IMR-90 (cell line): ENCODE measurements around the gene SPEG. TPM values are rescaled to one million over a fixed set of nuclear protein-coding genes. Genes with fewer than 3 reads are reported as not detected.
A peak's percentile ranks its signal among the peaks of the same experiment; 100 is the strongest.

Experiments used
- ATAC-seq: fragments of 200-7000 bp; cut with Tn5 transposase; 2 replicates; pipeline ENCODE4 v1.9.1; 2020; ENCODE audit warnings: low read depth, mild to moderate bottlenecking, moderate library complexity
- BruUV-seq: library from RNA; stranded (reverse); fragments of 400-500 nt; replicated peaks from 2 replicates; lab custom pipeline; 2021; lab: Mats Ljungman, UMichigan
- CTCF ChIA-PET: fragments of 300-600 bp; formaldehyde crosslinking; extraction: SDS; loops from one replicate; lab custom pipeline; 2021; ENCODE audit warnings: antibody characterized with exemption; lab: Yijun Ruan, JAX
- POLR2A ChIA-PET: fragments of 300-600 bp; sonication (Branson Sonifier 250); formaldehyde crosslinking; loops from one replicate; lab custom pipeline; 2022; ENCODE audit warnings: antibody characterized with exemption; ENCODE audit not compliant: unreplicated experiment; lab: Charles Lee
- DNase-seq: peaks from one replicate; pipeline ENCODE4 v3.0.0; 2013
- H2AFZ ChIP-seq: replicated peaks from 2 replicates; pipeline ENCODE3; 2013; ENCODE audit warnings: low read length, mild to moderate bottlenecking; ENCODE audit not compliant: poor library complexity
- H2AK5ac ChIP-seq: 2 replicates; pipeline ENCODE4 v1.6.1; 2013; ENCODE audit warnings: low read depth, low read length, inconsistent platforms
- H2AK9ac ChIP-seq: replicated peaks from 2 replicates; pipeline ENCODE3; 2013; ENCODE audit warnings: mild to moderate bottlenecking, low read depth, low read length, moderate library complexity; ENCODE audit not compliant: poor library complexity
- H2BK120ac ChIP-seq: 2 replicates; pipeline ENCODE4 v1.6.1; 2013; ENCODE audit warnings: low read depth, low read length, inconsistent platforms
- H2BK15ac ChIP-seq: 3 replicates; pipeline ENCODE4 v1.6.1; 2013; ENCODE audit warnings: low read depth, low read length, inconsistent platforms
- H2BK20ac ChIP-seq: 2 replicates; pipeline ENCODE4 v1.6.1; 2013; ENCODE audit warnings: low read depth, mild to moderate bottlenecking, inconsistent platforms, low read length, moderate library complexity
- H2BK5ac ChIP-seq: 2 replicates; pipeline ENCODE4 v1.6.1; 2013; ENCODE audit warnings: mild to moderate bottlenecking, low read depth, low read length, inconsistent platforms; ENCODE audit not compliant: poor library complexity, severe bottlenecking
- H3K14ac ChIP-seq: replicated peaks from 2 replicates; pipeline ENCODE4 v1.6.1; 2013; ENCODE audit warnings: low read depth, low read length, inconsistent platforms
- H3K18ac ChIP-seq: 2 replicates; pipeline ENCODE4 v1.6.1; 2013; ENCODE audit warnings: low read depth, low read length, control low read depth
- H3K23ac ChIP-seq: 2 replicates; pipeline ENCODE4 v1.6.1; 2013; ENCODE audit warnings: low read depth, low read length, inconsistent platforms
- H3K27ac ChIP-seq: 2 replicates; pipeline ENCODE4 v1.5.1; 2013; ENCODE audit warnings: mild to moderate bottlenecking, control low read depth, low read length; ENCODE audit not compliant: insufficient read depth
- H3K27me3 ChIP-seq: 2 replicates; pipeline ENCODE4 v1.6.1; 2013; ENCODE audit warnings: low read length; ENCODE audit not compliant: control insufficient read depth, insufficient read depth
- H3K36me3 ChIP-seq: 2 replicates; pipeline ENCODE4 v1.6.1; 2013; ENCODE audit warnings: low read length, mixed read lengths; ENCODE audit not compliant: control insufficient read depth, insufficient read depth
- H3K4ac ChIP-seq: 2 replicates; pipeline ENCODE4 v1.6.1; 2013; ENCODE audit warnings: low read depth, low read length, inconsistent platforms
- H3K4me1 ChIP-seq: 2 replicates; pipeline ENCODE4 v1.6.1; 2013; ENCODE audit warnings: low read length, mixed read lengths; ENCODE audit not compliant: control insufficient read depth, insufficient read depth
- H3K4me2 ChIP-seq: 2 replicates; pipeline ENCODE4 v1.6.1; 2013; ENCODE audit warnings: low read depth, mild to moderate bottlenecking, control low read depth, low read length, moderate library complexity
- H3K4me3 ChIP-seq: 2 replicates; pipeline ENCODE4 v1.5.1; 2013; ENCODE audit warnings: low read depth, mild to moderate bottlenecking, control low read depth, low read length, moderate library complexity; ENCODE audit not compliant: insufficient read depth
- H3K56ac ChIP-seq: 2 replicates; pipeline ENCODE4 v1.6.1; 2013; ENCODE audit warnings: low read length, inconsistent platforms; ENCODE audit not compliant: insufficient read depth; ENCODE audit errors: extremely low read depth
- H3K79me1 ChIP-seq, 2 experiments: 2 replicates each; pipeline ENCODE4 v1.6.1; 2013; ENCODE audit warnings: low read length in 2 of 2, inconsistent platforms in 1 of 2, low read depth in 1 of 2
- H3K9ac ChIP-seq: 2 replicates; pipeline ENCODE4 v1.6.1; 2013; ENCODE audit warnings: low read depth, low read length, control low read depth
- H3K9me1 ChIP-seq: 2 replicates; pipeline ENCODE4 v1.6.1; 2013; ENCODE audit warnings: low read length, inconsistent platforms; ENCODE audit not compliant: insufficient read depth
- H3K9me3 ChIP-seq: 2 replicates; pipeline ENCODE4 v1.6.1; 2013; ENCODE audit warnings: low read length; ENCODE audit not compliant: control insufficient read depth, insufficient read depth
- H4K20me1 ChIP-seq: 2 replicates; pipeline ENCODE4 v1.6.1; 2013; ENCODE audit warnings: low read length, inconsistent platforms; ENCODE audit not compliant: insufficient read depth
- H4K5ac ChIP-seq: 2 replicates; pipeline ENCODE4 v1.6.1; 2013; ENCODE audit warnings: mild to moderate bottlenecking, low read depth, low read length, control low read depth
- H4K8ac ChIP-seq, 2 experiments: 2 replicates each; pipeline ENCODE4 v1.6.1; 2013; ENCODE audit warnings: low read depth in 2 of 2, low read length in 2 of 2, control low read depth in 1 of 2, inconsistent platforms in 1 of 2
- H4K91ac ChIP-seq: 2 replicates; pipeline ENCODE4 v1.6.1; 2013; ENCODE audit warnings: low read depth, low read length, inconsistent platforms; ENCODE audit not compliant: insufficient read depth
- BHLHE40 ChIP-seq: fragments of 150-350 bp; IDR thresholded peaks from 2 replicates; pipeline ENCODE4 v1.6.1; 2016; ENCODE audit warnings: mild to moderate bottlenecking, low read depth, low read length
- CEBPB ChIP-seq: IDR thresholded peaks from 2 replicates; pipeline ENCODE4 v1.6.1; 2012; ENCODE audit warnings: low read depth, low read length, improper control_type of control experiment
- CHD1 ChIP-seq: IDR thresholded peaks from 2 replicates; pipeline ENCODE4 v1.6.1; 2012; ENCODE audit warnings: low read depth, low read length, improper control_type of control experiment
- ELK1 ChIP-seq: fragments of 150-350 bp; IDR thresholded peaks from 2 replicates; pipeline ENCODE4 v1.6.1; 2016; ENCODE audit warnings: low read depth, mild to moderate bottlenecking, low read length, moderate library complexity, borderline replicate concordance
- FOS ChIP-seq: fragments of 150-350 bp; IDR thresholded peaks from 2 replicates; pipeline ENCODE4 v1.6.1; 2016; ENCODE audit warnings: low read depth, low read length
- MXI1 ChIP-seq: IDR thresholded peaks from 2 replicates; pipeline ENCODE4 v1.6.1; 2012; ENCODE audit warnings: low read depth, mild to moderate bottlenecking, low read length, moderate library complexity, borderline replicate concordance
- POLR2A ChIP-seq: IDR thresholded peaks from 2 replicates; pipeline ENCODE4 v1.6.1; 2012; ENCODE audit warnings: mild to moderate bottlenecking, low read depth, low read length
- RAD21 ChIP-seq: IDR thresholded peaks from 2 replicates; pipeline ENCODE4 v1.6.1; 2012; ENCODE audit warnings: low read length, improper control_type of control experiment
- SMC3 ChIP-seq: fragments of 150-350 bp; IDR thresholded peaks from 2 replicates; pipeline ENCODE4 v1.6.1; 2016; ENCODE audit warnings: low read depth, mild to moderate bottlenecking, antibody characterized with exemption, low read length, moderate library complexity
- USF2 ChIP-seq: fragments of 150-350 bp; IDR thresholded peaks from 2 replicates; pipeline ENCODE4 v1.6.1; 2017; ENCODE audit warnings: mild to moderate bottlenecking, antibody characterized with exemption, low read length, low read depth
- WGBS, 2 experiments: methylation state at CpG; one replicate each; pipeline versions ENCODE4 v1.1.5 to v1.1.7; 2013; ENCODE audit warnings: missing lambda C conversion rate in 2 of 2; ENCODE audit not compliant: insufficient read length in 1 of 2; ENCODE audit errors: extremely low coverage in 2 of 2; 5-methylcytosine and 5-hydroxymethylcytosine counted together
- dilution Hi-C: fragments of 300-500 bp; cut with HindIII; formaldehyde crosslinking; loops from one replicate; pipeline ENCODE4 v1.14.3; 2018; ENCODE audit warnings: low sequenced_read_pairs; ENCODE audit not compliant: unreplicated experiment
- in situ Hi-C: fragments of 300-500 bp; cut with MboI; formaldehyde crosslinking; loops from 3 replicates; pipeline ENCODE4 v1.14.3; 2019; ENCODE audit warnings: low sequenced_read_pairs, inconsistent platforms, mixed read lengths
- intact Hi-C: fragments of 100-400 bp; cut with micrococcal nuclease; formaldehyde crosslinking; loops from 2 replicates; pipeline ENCODE4 v1.10.0; 2022
- polyA plus RNA-seq, 3 experiments: library from polyadenylated mRNA; depleted of rRNA; stranded (reverse); fragments of >200 nt; gene quantifications; 2 replicates each; pipeline ENCODE4 v1.2.3, GENCODE V29; 2012; ENCODE audit warnings: low replicate concordance in 1 of 3
- total RNA-seq: library from RNA; depleted of rRNA; stranded (reverse); fragments of >200 nt; gene quantifications from 2 replicates; pipeline ENCODE4 v1.2.3, GENCODE V29; 2012

SPEG gene
- total and polyA plus RNA-seq, 2 of the 4 experiments (the other 2 are of a cell fraction) = 6.8 to 81.6 TPM

GRCh38 chr2:219449609-219450008 lies 15.0 kb downstream of the SPEG start:
- DNase-seq (no peak), ATAC-seq (no peak)
- no peak overlapping the region for H3K27ac ChIP-seq
- dilution Hi-C loops (no loop called here), in situ Hi-C loops (no loop called here), intact Hi-C loops (no loop called here)
- H2BK5ac ChIP-seq = peak overlapping the region; percentile 1
- H3K4me2 ChIP-seq = no peak overlapping the region
- peak overlapping the region; percentile 1; the same call in 1 of the 2 replicates for H2AK5ac ChIP-seq
- no peak for TF ChIP-seq ELK1
- no peak for TF ChIP-seq BHLHE40
- no peak for TF ChIP-seq MXI1
- TF ChIP-seq CEBPB = no peak
- no peak for TF ChIP-seq POLR2A
- TF ChIP-seq USF2 = no peak
- no peak for TF ChIP-seq CHD1
- TF ChIP-seq RAD21 = no peak
- no peak for TF ChIP-seq SMC3
- no peak for TF ChIP-seq FOS
- no peak overlapping the region for H3K18ac ChIP-seq
- H3K9me3 ChIP-seq = no peaks in the 10 kb centered on the region
- H3K79me1 ChIP-seq = peaks cover 12 to 44% of the 10 kb centered on the region in 2 experiments
- peaks cover 31% of the 10 kb centered on the region for H3K9me1 ChIP-seq
- H3K36me3 ChIP-seq = peaks cover 42% of the 10 kb centered on the region
- 0 out of 2 replicates have a peak overlapping the region, but pooled peaks have one; percentile 33 for H3K4ac ChIP-seq
- H3K27me3 ChIP-seq = no peaks in the 10 kb centered on the region
- H4K8ac ChIP-seq = no peak overlapping the region
- no peak overlapping the region for H3K9ac ChIP-seq
- H3K4me3 ChIP-seq = no peak overlapping the region
- H4K20me1 ChIP-seq = no peaks in the 10 kb centered on the region; the same call in 1 of the 2 replicates
- 0 out of 2 replicates have a peak overlapping the region, but pooled peaks have one; percentile 12 for H2BK20ac ChIP-seq
- no TSS peak for BruUV-seq
- POLR2A ChIA-PET = no interaction called here
- no peak overlapping the region; the same call in 1 of the 2 replicates for H4K91ac ChIP-seq
- CTCF ChIA-PET = no interaction called here
- WGBS, 2 experiments = 63% methylated on average over 2 of the region's 5 CpGs; no CpG with 5 or more reads in 1 of the 2 experiments
- H3K4me1 ChIP-seq = peaks cover 40% of the 10 kb centered on the region
- H2BK120ac ChIP-seq = no peak overlapping the region
- H2AK9ac ChIP-seq = peak overlapping the region; percentile 1
- no peak overlapping the region for H2BK15ac ChIP-seq
- no peak overlapping the region for H4K5ac ChIP-seq
- H3K14ac ChIP-seq = no peak overlapping the region
- no peak overlapping the region for H3K23ac ChIP-seq
- H2AFZ ChIP-seq = no peak overlapping the region
- H3K56ac ChIP-seq = no peak overlapping the region
